Skin epidermis (tissue), 12 donors: Measurements from ENCODE around the gene EPHA10.
"Not testable (repeated sequence)": the region's sequence is repeated elsewhere in the genome, so short reads cannot be mapped to it uniquely, and the experiment has no call there.

Source experiments
- H3K27ac ChIP-seq, 21 experiments: fragments of 200-600 bp; sonication (generic) in 11 of 21; one replicate each; pipeline ENCODE4 v1.5.0; 2020; ENCODE audit warnings: mild to moderate bottlenecking in 3 of 21, inconsistent platforms in 2 of 21, moderate library complexity in 2 of 21
- H3K4me3 ChIP-seq, 7 experiments: fragments of 200-600 bp; sonication (generic) in 2 of 7; one replicate each; pipeline ENCODE4 v1.5.0; 2020; ENCODE audit warnings: inconsistent platforms in 2 of 7, mild to moderate bottlenecking in 2 of 7, moderate library complexity in 1 of 7

The EPHA10 gene

GRCh38 chr1:37688926-37689325, 76.0 kb downstream of the EPHA10 start:
- Histone ChIP-seq H3K27ac (peak overlapping the region in 2 of 21 experiments; percentile 64 to 86), H3K4me3 (peak overlapping the region in 3 of 7 experiments; percentile 69 to 86 (median 72))

- not testable (repeated sequence) for H3K27ac ChIP-seq, H3K4me3 ChIP-seq
Observed at GRCh38 chr1:37687764-37688163, 77.2 kb downstream of the EPHA10 start.

GRCh38 chr1:37685722-37686121, 79.2 kb downstream of the EPHA10 start:
- Histone ChIP-seq H3K4me3 (no peak overlapping the region), H3K27ac (no peak overlapping the region)

GRCh38 chr1:37684182-37684581, 80.7 kb downstream of the EPHA10 start:
- not testable (repeated sequence) for H3K27ac ChIP-seq, H3K4me3 ChIP-seq

GRCh38 chr1:37682334-37682987, 82.5 kb downstream of the EPHA10 start:
- H3K27ac ChIP-seq: peak overlapping the region in 1 of 21 experiments; percentile 16
- no peak overlapping the region for H3K4me3 ChIP-seq

GRCh38 chr1:37680933-37681332, 84.0 kb downstream of the EPHA10 start:
- H3K4me3 ChIP-seq: no peak overlapping the region

GRCh38 chr1:37677808-37678207, 87.1 kb downstream of the EPHA10 start:
- Histone ChIP-seq H3K27ac (no peak overlapping the region), H3K4me3 (no peak overlapping the region)

More at GRCh38 chr1:37680933-37681332, 84.0 kb downstream of the EPHA10 start:
- no peak overlapping the region for H3K27ac ChIP-seq

- H3K4me3 ChIP-seq: no peak overlapping the region
Observed at GRCh38 chr1:37677143-37677439, 87.8 kb downstream of the EPHA10 start.

GRCh38 chr1:37676281-37677142, 88.4 kb downstream of the EPHA10 start:
- Histone ChIP-seq H3K27ac (peak overlapping the region in 8 of 21 experiments; percentile 20 to 80 (median 51)), H3K4me3 (no peak overlapping the region)

More at GRCh38 chr1:37677143-37677439, 87.8 kb downstream of the EPHA10 start:
- peak overlapping the region in 1 of 21 experiments; percentile 53 for H3K27ac ChIP-seq

- peak overlapping the region in 1 of 21 experiments; percentile 31 for H3K27ac ChIP-seq
- H3K4me3 ChIP-seq: no peak overlapping the region
Observed at GRCh38 chr1:37673920-37674319, 91.0 kb downstream of the EPHA10 start.

GRCh38 chr1:37672136-37672870, 92.6 kb downstream of the EPHA10 start:
- Histone ChIP-seq H3K4me3 (no peak overlapping the region), H3K27ac (no peak overlapping the region)

GRCh38 chr1:37671261-37671660, 93.7 kb downstream of the EPHA10 start:
- no peak overlapping the region for H3K27ac ChIP-seq
- no peak overlapping the region for H3K4me3 ChIP-seq

- Histone ChIP-seq H3K27ac (no peak overlapping the region), H3K4me3 (no peak overlapping the region)
Observed at GRCh38 chr1:37670133-37670532, 94.8 kb downstream of the EPHA10 start.

- Histone ChIP-seq H3K4me3 (no peak overlapping the region), H3K27ac (no peak overlapping the region)
Observed at GRCh38 chr1:37667023-37667671, 97.8 kb downstream of the EPHA10 start.

- Histone ChIP-seq H3K4me3 (no peak overlapping the region), H3K27ac (peak overlapping the region in 1 of 21 experiments; percentile 35)
Observed at GRCh38 chr1:37666241-37666867, 98.6 kb downstream of the EPHA10 start.
